GM21723 (cell line): ENCODE results near the gene TLR10.
"Not testable (repeated sequence)": the region's sequence is repeated elsewhere in the genome, so short reads cannot be mapped to it uniquely, and the experiment has no call there.

Experiments used
- ATAC-seq: cut with Tn5 transposase; IDR thresholded peaks from one replicate; pipeline ENCODE4 v1.9.1; 2021; ENCODE audit warnings: mild to moderate bottlenecking, moderate library complexity; ENCODE audit not compliant: unreplicated experiment

Gene TLR10

DNA sequence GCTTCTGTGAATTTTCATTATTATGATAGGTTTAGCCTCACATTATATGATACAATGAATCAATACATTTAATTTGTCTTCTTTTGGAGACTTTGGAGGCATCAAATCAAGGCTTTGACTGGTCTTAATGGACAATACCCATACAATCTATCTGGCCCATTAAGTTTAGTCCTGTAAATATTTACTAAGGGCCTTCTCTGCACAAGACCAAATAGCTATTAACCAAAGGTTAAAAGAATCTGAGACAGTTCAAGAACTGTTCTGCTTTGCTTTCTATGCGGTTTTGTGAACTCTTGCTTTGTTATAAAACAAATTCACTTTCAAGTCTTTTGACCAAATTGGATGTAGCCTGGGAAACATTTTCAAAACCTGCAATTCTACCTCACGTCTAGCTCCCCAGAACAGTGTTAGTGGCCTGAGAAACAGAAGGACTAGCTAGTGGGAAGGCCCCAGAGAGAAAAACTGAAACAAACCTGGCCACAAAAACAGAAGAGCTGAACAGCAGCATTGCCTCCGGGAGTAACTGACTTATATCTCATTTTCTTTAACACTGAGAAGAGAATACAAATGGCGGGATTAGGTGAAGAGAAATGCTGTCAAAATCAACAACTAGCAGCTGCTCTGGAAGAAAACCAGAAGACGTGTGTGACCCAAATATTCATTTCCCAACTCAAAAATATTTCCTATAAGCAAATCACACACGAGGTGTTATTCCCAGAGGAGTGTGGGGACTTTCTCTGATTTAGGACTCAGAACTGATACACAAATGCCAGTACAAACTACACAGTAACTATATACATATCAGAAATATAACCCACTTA, 21.3 kb upstream of the TLR10 start:
- ATAC-seq, result peak; percentile 72

DNA sequence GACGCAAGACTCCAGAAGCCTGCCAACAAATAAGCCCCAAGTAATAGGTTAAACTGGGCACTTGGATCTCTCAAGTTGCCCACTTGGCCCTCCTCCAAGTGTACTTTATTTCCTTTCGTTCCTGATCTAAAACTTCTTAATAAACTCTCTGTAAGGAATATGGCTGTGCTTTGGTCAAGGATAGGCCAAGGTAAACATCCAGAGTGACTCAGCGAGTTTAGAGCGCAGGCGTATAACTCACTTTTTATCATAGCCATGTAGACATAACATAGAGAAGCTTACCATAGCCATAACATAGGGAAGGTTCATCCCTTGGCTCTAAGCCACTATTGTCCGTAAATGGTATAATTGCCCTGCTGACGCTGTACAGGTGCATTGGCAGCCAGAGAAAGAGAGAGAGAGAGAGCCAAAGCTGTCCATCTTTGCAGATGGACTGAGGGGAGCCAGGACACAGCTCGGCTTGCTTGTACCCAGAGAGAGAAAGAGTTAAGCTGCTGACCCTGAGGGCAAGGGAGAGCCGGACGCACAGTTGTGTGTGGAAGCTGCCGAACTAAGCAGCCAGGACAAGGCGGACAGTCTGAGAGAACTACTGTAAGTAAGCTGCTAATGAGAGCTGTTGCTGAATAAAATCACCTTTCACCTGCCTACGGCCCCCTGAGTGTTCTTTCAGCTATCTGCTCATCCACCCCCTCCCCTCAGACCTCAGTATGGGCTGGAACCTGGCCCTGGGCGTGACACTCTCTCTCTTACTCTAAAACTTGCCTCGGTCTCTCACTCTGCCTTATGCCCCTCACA, 20.0 kb upstream of the TLR10 start:
- no peak for ATAC-seq

DNA sequence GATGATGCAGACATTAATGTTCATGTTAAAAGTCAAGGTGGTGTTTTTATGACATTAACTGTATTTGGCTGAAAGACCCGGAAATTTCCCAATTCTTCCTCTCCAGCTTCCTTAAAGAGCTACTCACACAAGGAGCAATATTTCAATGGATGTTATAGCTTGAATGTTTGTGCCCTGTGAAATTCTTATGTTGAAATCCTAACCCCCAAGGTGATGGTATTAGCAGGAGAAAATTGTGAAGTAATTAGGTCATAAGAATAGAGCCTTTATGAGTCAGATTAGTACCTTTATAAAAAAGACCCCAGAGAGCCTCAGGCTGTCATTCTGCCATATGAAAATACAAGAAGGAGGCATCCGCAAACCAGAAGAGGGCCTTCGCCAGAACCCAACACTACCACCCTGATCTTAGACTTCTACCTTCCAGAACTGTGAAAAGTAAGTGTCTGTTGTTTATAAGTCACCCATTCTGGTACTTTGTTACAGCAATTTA, 18.2 kb upstream of the TLR10 start:
- ATAC-seq, result no peak

DNA sequence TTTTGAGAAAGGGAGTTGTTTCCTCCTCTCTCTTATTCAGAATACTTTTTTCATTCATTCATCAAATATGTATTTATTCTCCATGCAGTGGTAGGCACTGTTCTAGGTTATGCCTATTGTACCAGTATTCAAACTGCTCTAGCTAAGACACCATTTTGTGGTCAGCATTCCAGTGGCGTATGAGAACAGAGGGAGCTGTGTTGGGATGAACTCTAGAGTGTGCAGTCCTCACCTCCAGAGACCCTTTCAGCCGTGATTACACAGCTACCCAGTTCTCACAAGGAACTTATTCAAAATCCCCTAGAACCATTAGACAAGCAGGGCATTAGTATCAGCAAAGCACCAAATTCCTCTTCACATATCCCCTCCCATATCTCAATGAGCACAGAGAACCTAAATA, 17.6 kb upstream of the TLR10 start:
- ATAC-seq, result no peak

DNA sequence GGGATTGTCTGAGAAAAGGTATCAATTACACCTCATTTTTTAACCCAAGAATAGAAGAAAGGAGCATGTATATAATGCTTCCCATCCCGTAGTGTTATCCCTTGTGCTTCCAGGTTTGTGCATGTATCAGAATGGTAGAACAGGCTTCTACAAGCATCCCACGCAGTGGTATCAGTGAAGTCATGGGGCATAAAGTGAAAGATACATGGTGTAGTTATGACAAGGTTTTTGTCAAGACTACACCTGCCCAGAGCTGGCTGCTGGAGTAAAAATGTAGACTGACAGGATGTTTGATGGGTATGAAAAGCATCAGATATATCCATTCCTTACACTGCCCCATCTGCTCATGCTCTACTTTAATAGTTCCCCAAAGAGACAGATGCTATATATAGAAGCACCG, 12.3 kb upstream of the TLR10 start:
- no peak for ATAC-seq

DNA sequence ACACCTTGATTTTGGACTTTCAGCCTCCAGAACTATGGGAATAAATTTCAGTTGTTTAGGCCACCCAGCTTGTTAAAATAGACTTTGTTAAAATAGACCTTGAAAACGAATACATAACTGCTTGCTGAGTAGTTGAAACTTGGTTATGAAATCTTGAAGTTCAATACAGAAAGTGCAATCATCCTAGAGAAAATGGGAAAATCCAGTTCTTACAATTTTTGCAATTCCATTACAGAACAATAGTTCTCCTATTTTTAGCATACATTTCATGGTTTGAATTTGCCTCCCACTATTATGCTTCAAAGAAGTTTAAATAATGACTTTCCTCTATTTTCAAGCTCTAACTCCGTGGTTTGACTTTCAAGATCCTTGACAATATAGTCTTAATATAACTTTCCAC, 11.3 kb upstream of the TLR10 start:
- no peak for ATAC-seq

DNA sequence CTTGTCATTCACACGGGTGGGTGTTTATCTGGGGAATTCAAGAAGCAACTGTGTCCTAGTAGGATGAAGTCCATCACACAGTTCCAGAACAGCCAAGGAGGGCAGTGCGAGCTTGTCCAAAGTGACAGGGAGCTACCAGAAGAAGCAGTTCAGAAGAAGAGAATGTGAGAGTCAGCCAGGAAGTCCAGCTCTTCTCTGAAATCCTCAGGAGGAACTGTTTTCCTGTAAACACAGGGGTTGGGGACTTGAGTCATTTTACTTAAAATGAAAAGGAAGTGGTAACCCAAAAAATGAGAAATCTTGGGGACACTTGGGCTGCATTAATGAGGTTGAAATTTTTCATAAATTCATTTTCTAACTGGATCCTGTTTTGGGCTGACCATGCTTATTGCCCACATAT, 8.2 kb upstream of the TLR10 start:
- no peak for ATAC-seq

DNA sequence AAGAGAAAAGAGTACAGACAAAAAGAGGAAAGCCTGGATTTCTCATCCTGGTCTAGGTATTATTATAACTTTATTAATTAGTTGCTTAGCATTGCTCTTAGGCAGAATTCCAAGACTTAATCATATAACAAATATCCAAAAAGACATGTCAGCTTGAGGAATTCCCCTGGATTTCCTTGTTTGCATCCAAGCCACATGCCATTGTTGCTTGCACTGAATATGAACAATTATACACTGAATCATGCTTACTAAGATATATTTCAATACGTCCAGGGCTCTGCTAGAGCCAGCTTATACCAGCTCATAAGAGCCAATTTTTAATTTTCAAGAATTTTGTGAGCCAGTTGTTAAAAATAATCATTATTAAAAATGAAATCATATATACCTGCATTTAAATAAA, 5.5 kb upstream of the TLR10 start:
- no peak for ATAC-seq

DNA sequence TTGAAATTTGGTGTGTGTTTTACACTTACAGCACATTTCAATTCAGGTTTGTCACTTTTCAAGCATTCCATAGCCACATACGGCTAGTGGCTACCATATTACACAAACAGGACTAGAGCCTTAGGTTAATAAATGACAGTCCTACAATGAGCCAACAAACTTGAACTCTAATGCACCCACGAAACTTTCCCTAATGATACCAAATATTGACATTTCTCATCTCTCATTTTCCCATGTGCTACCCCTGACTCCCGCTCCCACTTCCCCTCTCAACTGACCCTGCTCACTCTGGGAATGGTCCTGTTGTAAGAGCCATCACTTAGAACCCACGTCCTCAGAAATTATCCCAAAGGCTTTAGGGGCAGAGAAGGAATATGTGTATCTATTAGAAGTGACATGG, 4.9 kb upstream of the TLR10 start:
- no peak for ATAC-seq

DNA sequence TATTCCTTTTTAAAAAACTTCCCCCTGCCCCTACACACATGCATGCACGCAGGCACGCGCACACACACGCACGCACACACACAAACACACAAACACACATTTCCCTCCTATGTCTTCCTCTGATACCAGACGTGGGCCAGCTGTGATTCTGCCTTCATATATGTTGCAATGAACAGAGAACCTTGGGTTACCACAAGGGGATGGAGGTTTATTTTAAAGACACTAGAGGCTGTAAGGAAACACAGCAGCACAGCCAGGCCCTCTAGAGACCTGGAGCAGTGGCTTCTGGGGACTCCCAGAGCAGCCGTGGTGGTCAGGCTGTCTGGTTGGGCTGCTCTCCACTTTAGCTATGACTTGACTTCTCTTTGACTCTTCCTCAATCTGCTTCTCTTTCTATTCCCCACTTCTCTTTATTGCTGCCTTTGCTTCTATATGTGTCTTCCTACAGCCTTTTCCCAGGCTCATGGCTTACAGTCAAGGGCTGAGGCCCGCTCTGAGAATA, 3.2 kb upstream of the TLR10 start:
- ATAC-seq, result peak; percentile 51

DNA sequence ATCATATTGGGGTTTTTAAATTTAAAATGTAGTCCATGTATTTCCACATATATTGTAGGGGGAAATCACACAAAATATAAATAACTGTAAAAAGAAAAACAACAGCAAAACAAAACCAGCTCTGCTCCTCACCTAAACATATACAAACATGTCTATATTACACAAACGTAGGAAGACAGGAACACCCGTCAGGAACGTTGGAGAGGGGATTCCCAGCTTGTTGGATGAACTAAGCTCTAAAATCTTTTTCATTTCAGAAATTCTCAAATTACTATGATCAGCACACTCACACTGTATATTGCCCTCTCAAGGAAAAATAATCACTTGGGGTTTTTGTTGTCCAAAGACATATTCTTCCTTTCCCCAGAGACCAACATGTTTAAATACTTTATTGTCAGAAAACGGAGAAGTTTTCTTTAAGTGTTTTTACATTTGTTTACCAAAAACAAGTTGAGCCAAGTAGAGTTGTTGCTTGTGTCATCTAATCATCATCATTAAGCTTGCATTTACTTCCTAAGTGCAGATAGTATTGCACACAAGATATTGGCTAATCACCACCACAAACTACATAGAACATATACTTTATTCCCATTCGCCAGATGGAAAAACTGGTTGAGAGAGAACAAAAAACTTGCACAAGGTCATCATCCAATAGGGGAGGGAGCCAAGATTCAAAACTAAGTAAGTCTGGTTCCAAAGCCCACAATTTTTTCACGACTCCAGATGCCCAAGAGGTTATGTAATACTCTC, 2.4 kb upstream of the TLR10 start:
- no peak for ATAC-seq

DNA sequence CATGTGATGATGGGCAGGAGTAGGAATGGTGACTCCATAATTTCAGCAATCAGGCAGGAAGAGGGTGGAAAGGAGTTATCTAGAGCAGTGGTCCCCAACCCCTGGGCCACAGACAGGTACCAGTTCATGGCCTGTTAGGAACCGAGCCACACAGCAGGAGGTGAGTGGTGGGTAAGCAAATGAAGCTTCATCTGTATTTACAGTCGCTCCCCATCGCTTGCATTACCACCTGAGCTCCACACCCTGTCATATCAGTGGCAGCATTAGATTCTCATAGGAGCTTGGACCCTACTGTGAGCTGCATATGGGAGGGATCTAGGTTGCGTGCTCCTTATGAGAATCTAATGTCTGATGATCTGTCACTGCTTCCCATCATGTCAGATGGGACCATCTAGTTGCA, 1.4 kb upstream of the TLR10 start:
- ATAC-seq, result no peak

DNA sequence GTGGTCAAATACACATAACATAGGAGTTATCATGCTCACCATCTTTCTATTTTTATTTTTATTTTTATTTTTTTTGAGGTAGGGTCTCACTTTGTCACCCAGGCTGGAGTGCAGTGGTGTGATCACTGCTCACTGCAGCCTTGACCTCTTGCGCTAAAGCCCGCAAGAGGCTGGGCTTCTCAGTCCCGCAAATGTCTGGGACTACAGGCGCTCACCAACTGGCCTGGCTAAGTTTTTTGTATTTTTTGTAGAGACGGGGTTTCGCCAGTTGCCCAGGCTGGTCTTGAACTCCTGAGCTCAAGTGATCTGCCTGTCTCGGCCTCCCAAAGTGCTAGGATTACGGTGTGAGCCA, 295 bp upstream of the TLR10 start:
- no peak for ATAC-seq

DNA sequence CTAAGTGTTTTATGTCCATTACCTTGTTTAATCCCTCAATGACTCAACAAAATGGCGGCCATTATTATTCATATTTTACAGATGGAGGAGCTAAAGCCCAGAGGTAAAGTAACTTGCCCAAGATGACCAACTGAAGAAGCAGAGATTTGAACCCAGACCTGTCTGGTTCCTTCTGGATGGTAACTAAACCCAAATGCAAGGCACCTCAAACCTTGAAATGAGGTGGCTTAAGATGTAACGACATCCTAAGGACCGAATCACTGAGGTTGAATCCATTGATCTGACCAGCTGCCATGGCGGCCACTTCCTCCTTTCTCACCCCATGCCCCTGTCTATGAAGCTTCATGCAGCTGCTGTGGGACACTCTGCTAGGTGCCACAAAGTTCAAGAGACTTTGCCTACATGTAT, 932 bp downstream of the TLR10 start:
- ATAC-seq, result peak; percentile 40

DNA sequence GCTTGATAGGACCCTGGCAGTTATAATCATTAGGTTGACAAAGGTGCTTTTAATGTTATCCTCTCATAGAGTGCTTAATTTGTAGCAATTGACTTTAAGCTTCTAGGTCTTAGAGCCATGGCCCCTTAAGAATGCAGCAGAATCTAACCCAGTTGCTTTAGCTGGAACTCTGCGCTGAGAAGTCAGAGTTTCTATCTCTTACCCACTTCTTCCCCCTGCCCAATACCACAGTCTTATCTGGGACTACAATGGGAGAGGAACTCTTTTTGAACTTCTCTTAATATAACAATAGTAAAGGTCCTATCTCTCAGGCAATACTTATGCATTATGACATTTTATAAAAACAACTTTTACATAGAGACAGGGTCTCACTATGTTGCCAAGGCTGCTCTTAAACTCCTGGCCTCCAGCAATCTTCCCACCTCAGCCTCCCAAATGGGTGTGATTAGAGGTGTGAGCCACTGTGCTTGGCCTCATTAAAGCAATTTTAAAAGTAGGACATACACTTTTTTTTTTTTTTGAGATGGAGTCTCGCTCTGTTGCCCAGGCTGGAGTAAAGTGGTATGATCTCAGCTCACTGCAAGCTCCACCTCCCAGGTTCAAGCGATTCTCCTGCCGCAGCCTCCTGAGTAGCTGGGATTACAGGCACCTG, 1.8 kb downstream of the TLR10 start:
- ATAC-seq, result no peak

DNA sequence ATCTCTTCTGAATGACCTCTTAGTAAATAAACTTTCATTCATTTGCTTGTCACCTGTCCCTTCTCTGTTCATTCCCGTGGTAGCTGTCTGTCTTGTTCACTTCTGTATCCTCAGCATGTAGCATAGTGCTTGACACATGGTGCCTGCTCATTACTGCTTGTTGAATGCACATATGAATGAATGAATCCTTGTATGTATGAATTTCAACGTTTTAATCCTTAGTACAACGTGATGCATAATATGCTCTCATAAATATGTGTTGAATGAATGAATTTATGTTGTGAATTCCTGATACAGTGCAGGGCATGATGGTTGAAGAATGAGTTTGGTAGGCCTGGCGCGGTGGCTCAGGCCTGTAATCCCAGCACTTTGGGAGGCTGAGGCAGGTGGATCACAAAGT, 3.0 kb downstream of the TLR10 start:
- no peak for ATAC-seq

DNA sequence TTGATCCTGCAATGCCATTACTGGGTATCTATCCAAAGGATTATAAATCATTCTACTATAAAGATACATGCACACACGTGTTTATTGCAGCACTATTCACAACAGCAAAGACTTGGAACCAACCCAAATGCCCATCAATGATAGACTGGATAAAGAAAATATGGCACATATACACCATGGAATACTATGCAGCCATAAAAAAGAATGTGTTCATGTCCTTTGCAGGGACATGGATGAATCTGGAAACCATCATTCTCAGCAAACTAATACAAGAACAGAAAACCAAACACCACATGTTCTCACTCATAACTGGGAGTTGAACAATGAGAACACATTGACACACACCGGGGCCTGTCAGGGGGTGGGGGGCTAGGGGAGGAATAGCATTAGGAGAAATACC, 4.9 kb downstream of the TLR10 start:
- not testable (repeated sequence) for ATAC-seq

DNA sequence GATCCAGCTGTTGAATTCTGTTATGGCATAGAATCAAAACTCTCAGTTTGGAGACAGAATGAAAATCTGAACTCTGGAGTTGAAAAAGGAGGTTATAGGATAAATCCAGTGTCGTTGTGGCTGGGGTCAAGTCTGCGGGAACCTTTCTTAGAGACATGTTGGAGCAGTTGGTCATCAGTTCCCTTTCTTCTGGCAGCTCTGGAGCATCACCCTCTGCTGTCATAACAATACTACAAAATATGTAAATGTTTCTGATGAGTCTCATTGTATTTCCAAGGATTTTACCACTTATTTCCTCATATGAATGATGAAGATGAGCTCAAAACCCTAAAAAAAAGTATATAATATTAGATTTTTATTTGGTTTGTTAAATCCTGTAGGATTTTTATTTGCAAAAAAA, 7.5 kb downstream of the TLR10 start:
- ATAC-seq, result no peak

DNA sequence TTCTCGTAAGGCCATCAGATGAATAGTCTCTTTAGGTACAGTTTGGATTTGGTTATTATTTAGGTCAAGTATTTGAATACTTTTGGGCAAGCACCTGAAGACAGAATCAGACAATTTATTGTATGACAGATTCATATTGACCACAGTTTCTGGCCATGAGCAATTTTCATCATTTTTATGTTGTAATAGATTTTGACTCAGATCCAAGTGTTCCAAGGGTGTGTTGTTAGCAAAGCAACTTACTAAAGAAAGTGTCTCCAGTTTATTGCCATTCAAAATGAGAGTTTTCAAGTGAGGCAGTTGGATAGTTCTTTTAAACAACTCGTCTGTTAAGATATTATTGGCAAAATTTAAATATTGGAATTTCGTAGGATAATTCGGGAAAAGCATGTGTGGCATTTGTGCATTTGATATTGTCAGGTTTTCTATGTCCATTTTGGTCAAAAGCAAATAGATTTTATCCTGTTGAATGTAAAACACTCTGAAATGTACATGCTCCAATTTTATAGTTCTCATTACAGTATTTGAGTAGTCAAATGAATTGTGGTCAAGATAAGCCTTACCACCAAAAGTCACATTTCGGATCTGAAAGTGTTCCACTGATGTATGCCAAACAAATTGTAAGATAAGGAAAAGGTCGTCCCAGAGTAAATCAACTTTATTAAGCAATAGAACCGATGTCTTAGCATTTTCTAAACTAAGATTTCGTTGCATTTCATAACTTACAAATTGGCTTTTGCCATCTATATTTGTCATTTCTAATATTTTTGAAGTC, 8.4 kb downstream of the TLR10 start:
- ATAC-seq, result no peak

DNA sequence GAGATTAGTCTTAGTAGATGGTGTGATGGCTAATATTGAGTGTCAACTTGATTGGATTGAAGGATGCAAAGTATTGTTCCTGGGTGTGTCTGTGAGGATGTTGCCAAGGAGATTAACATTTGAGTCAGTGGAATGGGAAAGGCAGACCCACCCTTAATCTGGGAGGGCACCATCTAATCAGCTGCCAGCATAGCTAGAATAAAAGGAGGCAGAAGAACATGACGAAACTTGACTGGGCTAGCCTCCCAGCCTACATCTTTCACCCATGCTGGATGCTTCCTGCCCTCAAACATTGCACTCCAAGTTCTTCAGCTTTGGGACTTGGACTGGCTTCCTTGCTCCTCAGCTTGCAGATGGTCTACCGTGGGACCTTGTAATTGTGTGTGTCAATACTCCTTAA, 12.5 kb downstream of the TLR10 start:
- ATAC-seq, result not testable (repeated sequence)
